NCI-H524 (cell line): ENCODE data around the gene UAP1.

ENCODE experiments used
- DNase-seq, 2 experiments: peaks; one replicate each; lab custom pipeline; 2025; lab: John Stamatoyannopoulos, UW

Gene UAP1

DNA sequence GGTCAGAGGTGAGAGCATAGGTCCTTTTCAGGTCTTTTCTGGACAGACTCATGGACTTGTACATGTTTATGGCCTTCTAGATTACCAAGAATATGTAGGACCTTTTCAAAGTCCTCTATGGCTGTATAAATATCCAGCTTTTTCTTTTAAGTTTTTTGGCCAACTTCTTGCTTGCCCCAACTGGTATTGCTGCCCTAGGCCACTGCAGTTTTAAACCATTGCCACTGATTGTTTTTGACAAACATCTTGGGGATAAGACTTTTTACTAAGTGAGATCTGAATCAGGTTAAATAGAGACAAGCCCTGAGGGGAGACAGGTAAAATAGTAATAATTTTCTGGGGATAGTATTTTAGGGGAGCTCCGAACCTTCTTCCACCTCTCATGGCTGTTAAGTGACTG is 56.0 kb downstream of the UAP1 start:
- no peak for DNase-seq

DNA sequence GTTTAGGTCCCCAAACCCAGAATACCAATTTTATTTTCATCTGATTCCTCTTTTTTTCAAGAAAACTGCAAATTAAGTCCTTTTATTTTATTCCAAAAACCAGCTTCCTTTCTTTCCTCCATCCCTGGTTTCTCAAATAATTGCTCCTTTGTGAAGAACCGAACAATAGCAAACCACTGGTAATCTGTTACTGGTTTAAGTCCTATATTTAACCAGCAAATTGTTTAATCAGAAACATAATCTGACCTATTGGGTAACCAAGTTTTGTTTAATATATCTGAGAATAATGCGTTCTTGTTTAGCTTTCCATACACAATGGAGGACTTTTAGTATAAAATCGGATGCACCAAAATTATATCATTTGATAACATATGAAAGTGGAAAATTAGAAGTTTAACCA is 57.6 kb downstream of the UAP1 start:
- DNase-seq: no peak

DNA sequence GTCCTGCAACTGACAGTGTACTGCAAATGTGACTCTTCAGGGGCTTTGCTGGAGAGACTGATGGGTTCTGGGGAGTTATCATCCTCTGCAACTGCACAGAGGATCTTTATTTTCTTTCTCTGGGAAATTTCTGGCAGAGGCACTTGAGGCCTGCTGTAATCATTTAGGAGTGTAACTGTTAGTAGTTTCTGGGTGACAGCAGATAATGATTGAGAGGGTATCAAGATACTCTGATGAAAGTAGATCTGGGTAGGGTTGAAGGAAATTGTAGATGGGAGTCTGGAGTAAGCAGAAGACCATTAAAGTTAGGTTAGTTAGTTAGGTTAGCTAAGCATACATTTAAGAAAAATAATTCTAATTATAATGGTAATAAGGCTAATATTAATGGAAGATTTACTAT is 59.7 kb downstream of the UAP1 start:
- DNase-seq: no peak

DNA sequence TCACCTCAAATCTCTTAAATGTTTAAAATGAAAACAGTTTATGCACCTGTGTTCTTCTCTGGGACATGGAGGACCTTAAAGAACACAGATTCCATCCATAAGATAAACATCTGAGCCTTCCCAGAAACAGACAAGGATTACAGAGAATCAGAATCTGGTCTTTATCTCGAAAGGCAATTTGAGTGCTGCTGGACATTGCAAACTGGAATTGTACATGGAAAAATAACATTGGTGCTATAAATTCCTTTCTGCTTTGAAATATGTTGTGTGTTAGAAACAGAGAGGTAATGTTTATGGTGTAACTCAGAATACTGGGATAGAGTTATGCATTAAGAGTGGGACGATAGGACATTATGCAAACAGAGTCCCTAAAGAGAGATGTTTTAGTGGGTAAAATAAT is 64.2 kb downstream of the UAP1 start:
- DNase-seq: no peak

DNA sequence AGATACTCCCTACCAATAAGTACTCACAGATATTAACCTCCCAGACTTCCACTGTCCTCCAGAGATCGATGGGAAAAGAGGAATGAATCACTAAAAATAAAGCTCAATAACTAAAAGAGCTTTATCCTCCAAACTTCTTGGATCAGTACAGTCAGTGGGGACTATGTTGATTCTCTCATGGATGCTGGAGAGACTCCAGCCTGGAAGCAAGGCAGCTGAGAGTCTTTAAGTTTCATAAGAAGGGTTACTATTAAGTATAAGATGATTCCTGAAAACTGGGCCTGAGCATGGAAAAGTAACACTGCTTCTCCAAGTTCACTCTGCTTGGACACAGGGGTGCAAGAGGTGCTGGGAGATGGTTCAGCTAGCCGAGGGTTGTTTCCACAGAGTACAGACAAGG is 64.6 kb downstream of the UAP1 start:
- DNase-seq: no peak

DNA sequence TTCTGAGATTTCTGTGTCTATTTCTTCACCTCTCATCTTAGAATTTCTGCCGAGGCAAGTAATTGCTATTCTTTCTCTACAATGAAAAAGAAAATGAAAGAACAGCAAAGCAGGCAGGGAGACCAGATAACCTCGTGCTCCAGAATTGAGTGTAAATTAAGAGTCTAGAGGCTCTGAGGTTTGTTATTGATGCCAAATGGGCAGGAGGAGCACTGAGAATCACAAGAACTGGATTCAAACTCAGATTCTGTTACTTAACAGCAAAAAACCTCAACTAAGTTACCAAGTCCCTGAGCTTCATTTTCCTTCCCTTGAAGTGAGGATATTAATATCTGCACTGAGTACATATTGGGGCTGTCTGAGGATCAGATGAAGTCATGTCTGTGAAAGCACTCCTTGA is 65.2 kb downstream of the UAP1 start:
- no peak for DNase-seq

DNA sequence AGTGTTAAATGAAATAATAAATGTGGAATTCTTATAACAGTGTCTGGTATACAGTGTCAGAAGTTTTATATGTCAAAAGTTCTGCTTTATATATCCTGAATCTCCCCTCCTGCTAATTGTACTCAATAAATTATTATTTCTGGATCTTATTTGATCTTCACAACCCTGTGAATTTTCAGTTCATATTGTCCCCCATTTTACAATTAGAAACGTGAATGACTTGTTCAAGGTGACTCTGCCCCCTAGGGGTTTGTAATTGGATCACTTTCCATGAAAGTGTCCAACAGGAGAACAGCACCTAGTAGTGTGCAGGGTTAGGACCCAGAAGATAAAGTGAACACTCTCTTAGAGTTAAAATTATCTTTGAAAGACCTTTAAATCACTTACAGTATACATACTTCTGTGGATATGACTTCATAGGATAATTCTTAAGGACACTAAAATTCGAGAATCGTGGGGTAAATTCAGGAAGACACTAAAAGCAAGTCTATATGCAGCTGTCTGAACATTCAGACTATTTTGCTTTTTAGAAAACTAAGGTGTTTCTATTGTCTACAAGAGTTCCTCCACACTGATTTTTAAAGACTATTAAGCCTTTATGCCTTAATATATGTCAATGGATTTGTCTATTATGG is 66.3 kb downstream of the UAP1 start:
- peak; percentile 11 to 51 for DNase-seq

DNA sequence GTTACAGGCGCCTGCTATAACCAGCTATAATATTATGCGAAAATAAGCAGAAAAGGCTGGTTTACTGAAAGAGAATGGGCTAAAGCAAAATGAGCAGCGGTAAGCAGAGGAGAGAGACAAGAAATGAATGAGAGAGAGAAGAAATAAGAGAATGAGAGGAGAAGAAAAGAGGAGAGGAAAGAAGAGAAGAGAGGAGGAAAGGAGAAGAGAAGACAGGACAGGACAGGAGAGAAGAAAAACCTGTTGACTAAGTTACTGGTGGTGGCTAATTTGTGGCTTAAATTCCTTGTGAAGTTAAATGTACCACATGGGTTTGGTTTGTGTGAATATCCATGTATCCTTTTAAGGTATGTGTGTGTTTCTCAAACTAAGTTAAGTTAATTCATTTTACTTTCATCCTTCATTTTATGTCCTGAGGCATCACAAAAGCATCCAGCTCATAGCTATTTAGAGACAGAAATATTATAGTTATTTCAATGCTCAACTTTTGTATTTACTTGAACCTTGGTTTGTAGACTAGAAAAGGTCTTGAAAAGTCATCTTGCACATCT is 67.6 kb downstream of the UAP1 start:
- no peak for DNase-seq

DNA sequence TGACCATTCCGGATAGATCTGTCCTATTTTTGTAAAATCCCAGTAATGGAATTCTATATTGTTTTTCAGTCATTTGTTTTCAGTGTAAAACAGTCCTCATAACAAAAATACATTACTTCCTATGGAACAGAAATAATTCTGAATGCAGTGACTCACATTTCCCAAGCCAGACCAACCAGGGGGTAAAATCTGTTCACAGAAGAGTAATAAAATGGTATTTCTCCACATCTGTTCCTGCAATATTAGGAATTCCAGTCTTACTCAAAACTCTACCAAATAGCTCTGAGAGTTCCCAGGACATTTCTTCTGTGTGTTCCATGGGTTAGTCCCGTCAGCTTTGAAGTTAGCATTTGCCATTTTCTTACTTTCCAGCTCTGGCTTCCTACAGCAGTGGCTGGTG is 68.1 kb downstream of the UAP1 start:
- DNase-seq: no peak

DNA sequence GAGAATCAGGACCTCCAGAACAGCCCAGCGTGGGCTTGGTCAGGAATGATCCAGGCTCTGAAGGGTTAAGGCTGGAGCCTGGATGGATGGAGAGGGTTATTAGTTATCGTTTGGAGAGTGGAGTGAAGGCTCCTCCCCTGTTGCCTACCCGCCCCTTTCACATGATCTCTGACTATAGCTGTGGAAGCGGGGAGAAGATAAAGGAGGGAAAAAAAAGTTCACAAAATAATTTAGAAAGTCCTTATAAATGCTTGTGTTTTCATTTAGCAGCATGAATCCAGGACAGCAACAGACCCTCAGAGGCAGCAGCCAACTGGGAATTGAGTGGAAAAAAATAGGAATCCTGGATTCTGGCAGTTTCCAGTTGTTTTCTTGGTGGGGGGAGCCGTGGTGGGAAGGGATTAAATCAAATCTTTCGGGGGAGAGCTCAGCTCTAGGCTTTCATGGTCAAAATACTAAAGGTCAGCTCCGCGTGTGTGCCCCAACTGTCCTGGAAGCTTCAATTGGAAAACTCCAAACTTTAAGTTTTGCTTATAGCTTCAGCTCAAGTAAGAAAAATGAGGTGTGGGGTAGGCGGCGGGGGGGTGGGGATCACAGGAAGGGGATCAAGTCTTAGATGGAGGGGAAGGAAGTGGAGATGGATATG is 70.1 kb downstream of the UAP1 start:
- no peak for DNase-seq

DNA sequence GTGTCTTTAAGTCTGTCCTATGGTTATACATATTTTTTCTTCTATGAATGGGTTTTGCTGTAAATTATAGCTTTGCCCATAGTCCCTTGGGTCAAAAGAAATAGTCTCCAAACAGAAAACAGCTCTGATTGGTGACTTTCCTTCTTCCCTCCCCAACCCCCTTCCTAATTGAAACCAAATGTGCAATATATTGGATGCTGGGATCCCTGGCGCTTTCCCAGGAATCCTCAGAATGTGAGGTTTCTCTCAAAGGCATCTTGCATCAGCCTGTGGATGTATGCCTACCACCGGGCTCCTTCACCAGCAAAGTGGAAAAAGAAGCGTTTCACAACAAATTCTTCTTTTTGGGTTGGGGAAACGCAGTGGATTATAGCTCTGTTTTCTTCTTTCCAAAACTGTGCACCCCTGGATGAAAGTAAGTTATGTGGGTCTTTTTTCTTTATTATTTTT is 70.7 kb downstream of the UAP1 start, which contains the start of gene DDR2:
DDR2 (plus strand) TSS at position 248 of the 450 bp plus-strand sequence. CDS start 86,600 bp downstream, outside the sequence.
- no peak for DNase-seq

DNA sequence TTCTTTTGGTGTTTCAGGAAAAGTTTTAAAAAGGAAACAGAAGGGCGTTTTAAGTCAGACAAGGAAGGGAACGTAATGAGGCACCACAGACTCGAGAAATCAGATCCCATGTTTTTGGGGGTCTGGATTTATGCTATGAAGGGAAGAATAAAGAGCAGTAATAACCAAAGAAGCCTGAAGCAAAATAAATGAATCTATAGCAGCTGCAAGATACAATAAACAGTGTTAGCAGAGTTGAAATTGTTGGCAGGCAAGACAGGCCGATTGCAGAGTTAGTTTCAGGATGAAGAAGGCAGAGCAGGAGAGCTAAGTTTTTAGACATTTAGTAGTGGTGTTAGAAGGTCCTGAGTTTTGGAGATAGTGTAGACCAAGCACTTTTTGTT is 71.2 kb downstream of the UAP1 start:
- DNase-seq: no peak

DNA sequence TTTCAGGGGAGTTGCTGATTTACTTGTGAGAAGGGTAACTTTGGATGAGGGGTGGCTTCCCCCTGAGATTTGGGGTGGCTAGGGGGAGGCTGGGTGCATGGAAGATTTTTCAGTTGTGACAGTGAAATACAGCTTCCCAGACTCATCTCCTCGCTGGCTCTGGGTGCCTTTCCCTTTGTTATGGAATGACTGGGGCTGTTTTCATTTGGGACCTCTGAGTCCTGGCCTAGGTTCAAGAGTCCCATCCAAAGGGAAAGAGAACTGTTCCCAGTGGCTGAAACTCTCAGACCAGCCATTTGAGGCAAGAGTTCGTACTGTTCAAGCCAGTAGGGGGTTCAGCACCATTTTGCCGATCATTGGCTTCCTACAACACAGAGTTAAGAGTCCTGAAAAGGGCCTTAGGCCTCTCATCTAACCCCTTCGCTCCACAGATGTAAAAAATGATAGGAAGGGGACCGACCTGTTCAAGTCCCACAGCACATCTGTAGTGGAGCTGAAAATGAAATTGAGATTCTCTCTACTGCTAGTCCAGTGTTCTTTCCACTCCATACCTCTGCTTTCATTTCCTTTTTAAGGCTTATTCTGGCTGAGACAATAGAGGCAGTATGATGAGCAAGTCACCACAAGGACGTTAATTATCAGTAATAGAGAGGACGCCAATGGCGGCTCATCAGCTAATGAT is 71.7 kb downstream of the UAP1 start:
- DNase-seq: no peak

DNA sequence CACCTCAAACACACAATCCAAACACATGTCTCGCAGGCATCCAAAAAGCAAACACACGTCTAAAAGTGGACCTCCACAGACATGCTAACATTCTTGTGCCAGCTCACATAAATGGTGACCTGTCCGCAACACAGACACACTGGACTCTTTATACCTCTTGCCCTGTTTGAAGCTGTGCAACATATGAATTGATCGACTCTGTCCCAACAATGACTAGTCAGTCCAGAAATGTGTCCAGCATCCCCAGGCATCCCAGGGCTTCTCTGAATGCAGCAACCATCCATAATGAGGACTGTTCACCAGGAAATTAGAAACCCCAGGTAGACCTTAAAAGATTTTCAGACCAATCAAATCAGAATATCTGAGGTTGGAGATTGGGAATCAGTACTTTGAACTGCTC is 73.9 kb downstream of the UAP1 start:
- DNase-seq: no peak

DNA sequence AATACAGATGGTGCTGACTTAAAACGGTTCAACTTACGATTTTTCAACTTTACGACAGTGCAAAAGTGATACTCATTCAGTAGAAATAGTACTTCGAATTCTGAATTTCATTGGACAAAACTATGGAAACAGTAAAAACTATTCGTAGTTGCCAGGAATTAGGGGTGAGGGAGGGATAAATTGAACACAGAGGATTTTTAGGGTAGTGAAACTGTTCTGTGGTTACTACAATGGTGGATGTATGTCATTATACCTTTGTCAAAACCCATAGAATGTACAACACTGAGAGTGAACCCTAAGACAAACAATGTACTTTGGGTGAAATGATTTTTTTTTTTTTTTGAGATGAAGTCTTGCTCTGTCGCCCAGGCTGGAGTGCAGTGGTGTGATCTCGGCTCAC is 78.2 kb downstream of the UAP1 start:
- no peak for DNase-seq

DNA sequence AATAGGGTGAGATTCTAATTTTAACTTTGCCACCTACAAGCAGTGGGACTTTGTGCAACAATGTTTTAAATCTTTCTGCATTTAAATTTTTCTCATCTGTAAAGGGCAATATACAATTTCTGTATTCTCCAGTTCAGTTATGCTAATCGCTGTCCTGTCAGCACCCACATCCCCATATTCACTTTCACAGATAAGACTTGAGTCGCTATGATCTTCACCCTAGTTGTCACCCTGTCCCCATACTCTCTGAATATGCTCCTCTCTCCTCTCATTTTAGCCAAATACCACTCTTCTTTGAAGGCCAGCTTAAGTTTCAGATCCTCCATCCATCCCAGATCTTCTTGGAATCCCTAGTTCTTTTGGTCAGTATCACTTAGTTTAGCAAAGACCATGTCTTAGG is 79.6 kb downstream of the UAP1 start:
- no peak for DNase-seq

DNA sequence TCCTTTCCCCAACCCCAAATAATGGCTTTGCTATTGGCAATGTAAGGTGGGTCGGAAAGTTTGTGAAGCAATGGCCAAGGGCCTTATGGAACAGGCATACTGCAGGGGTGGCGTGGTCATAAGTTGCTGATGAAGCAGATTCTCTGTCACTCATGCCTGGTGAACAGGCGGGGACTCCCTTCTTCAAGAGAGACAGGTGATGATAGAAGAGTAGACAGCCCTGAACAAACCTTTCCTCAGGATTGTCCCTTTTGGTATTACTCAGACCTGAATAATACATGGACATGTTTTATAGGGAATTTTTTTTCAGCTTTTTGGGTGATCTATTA is 83.4 kb downstream of the UAP1 start:
- no peak for DNase-seq

DNA sequence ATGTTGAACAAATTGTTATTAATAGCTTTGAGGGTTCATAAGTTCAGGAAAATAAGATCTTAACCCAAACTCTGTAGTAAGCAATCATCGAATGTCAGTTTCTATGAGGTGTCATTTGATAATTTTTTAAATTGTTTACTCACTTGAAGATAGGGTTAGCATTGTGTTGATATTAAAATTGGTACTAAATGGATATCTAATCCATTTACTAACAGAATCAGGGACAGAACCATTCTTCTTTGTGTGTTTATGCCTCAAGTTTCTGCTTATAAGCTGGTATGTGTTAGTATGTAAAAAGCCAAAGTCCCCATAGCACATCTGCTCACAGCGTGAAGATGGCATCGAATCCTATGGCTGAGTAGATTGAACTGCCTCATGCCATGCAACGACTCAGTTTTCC is 84.1 kb downstream of the UAP1 start:
- DNase-seq: no peak

DNA sequence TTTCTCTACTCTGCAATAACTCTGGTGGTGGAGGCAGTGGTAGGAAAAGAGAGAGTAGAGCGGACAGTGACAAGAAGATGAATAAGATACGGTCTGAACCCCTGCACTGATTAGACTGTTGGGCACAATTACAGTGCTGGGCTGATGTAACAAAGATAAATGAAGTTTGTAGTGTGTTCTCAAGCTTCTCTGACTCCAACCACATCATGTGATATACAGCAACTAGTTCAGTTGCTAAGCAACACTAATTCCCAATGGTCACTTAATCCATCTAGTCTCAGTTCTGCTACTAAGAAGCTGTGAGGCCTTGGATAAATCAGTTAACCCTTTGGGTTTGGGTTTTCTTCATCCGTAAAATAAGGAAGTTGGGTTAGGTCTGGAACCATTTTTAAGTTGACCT is 88.1 kb downstream of the UAP1 start:
- DNase-seq: peak; percentile 26 to 57
